Lower lobe of right lung (tissue), 2 donors: ENCODE measurements around the gene EZH2. TPM values are rescaled to one million over a fixed set of nuclear protein-coding genes. Genes with fewer than 3 reads are reported as not detected.

Experiments used
- ATAC-seq, 2 donors: fragments of 200-7000 bp; cut with Tn5 transposase; one replicate each; pipeline ENCODE4 v1.9.1; 2020 to 2022; ENCODE audit warnings: mild to moderate bottlenecking in 2 of 2, moderate library complexity in 2 of 2
- DNase-seq: peaks from one replicate; pipeline ENCODE4 v3.0.0-alpha.2; 2020
- H3K27ac ChIP-seq: fragments of 200-600 bp; one replicate; pipeline ENCODE4 v1.8.0; 2022
- H3K27me3 ChIP-seq: fragments of 200-600 bp; one replicate; pipeline ENCODE4 v1.8.0; 2022; ENCODE audit warnings: low read depth
- H3K36me3 ChIP-seq: fragments of 200-600 bp; one replicate; pipeline ENCODE4 v1.8.0; 2022; ENCODE audit warnings: mild to moderate bottlenecking
- H3K4me1 ChIP-seq: fragments of 200-600 bp; one replicate; pipeline ENCODE4 v1.8.0; 2022
- H3K4me3 ChIP-seq: fragments of 200-600 bp; one replicate; pipeline ENCODE4 v1.8.0; 2022; ENCODE audit warnings: mild to moderate bottlenecking
- H3K9me3 ChIP-seq: fragments of 200-600 bp; one replicate; pipeline ENCODE4 v1.8.0; 2022
- intact Hi-C: fragments of 100-400 bp; cut with DNase I; formaldehyde crosslinking; loops from one replicate; pipeline ENCODE4 v1.11.0; 2022
- total RNA-seq: library from RNA; stranded (reverse); fragmentation: NEBNext Ultra II Directional; extraction: Animal tissue kit (Norgen Biotek cat#: 25700); gene quantifications from one replicate; pipeline ENCODE4 v1.2.1, GENCODE V29; 2021
- TF ChIP-seq, protein P1 (sequence below): fragments of 200-600 bp; IDR thresholded peaks from one replicate; pipeline ENCODE4 v1.8.0; 2022; ENCODE audit warnings: antibody characterized with exemption, mild to moderate bottlenecking
- donor health status: DM: no; HTN: yes; CAD: no; lungs with severe emphysema.

EZH2 gene
- total RNA-seq, 1 donor from 2014 or later, result 3.5 TPM

DNA sequence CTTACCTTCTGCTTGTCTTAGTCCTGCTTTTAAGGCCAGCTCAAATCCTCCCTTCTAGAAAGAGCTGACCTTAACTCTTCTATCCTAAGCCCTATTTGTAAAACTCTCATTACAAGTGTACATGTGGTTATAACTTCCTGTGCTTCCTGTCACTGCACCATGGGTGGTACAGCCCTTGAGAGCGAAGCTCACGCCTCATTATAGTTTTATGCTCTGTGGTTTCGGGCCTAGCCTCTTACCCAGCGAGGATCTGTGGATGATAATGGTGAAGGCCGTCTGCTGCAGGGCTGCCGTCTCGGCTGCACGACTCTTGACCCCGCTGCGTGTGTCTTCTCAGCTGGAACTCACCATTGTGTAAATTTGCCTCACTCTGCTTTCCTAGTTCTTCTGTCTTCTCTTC, 110.8 kb downstream of the EZH2 start:
- intact Hi-C loops, result no loop called here
- Histone ChIP-seq H3K9me3 (no peaks in the 10 kb centered on the region), H3K4me3 (no peak overlapping the region), H3K4me1 (no peaks in the 10 kb centered on the region), H3K36me3 (peaks cover 86% of the 10 kb centered on the region), H3K27ac (no peak overlapping the region), H3K27me3 (no peaks in the 10 kb centered on the region)
- ATAC-seq (peak; percentile 43 to 46), DNase-seq (no peak)
- TF ChIP-seq, protein P1, sequence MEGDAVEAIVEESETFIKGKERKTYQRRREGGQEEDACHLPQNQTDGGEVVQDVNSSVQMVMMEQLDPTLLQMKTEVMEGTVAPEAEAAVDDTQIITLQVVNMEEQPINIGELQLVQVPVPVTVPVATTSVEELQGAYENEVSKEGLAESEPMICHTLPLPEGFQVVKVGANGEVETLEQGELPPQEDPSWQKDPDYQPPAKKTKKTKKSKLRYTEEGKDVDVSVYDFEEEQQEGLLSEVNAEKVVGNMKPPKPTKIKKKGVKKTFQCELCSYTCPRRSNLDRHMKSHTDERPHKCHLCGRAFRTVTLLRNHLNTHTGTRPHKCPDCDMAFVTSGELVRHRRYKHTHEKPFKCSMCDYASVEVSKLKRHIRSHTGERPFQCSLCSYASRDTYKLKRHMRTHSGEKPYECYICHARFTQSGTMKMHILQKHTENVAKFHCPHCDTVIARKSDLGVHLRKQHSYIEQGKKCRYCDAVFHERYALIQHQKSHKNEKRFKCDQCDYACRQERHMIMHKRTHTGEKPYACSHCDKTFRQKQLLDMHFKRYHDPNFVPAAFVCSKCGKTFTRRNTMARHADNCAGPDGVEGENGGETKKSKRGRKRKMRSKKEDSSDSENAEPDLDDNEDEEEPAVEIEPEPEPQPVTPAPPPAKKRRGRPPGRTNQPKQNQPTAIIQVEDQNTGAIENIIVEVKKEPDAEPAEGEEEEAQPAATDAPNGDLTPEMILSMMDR, result no peak

DNA sequence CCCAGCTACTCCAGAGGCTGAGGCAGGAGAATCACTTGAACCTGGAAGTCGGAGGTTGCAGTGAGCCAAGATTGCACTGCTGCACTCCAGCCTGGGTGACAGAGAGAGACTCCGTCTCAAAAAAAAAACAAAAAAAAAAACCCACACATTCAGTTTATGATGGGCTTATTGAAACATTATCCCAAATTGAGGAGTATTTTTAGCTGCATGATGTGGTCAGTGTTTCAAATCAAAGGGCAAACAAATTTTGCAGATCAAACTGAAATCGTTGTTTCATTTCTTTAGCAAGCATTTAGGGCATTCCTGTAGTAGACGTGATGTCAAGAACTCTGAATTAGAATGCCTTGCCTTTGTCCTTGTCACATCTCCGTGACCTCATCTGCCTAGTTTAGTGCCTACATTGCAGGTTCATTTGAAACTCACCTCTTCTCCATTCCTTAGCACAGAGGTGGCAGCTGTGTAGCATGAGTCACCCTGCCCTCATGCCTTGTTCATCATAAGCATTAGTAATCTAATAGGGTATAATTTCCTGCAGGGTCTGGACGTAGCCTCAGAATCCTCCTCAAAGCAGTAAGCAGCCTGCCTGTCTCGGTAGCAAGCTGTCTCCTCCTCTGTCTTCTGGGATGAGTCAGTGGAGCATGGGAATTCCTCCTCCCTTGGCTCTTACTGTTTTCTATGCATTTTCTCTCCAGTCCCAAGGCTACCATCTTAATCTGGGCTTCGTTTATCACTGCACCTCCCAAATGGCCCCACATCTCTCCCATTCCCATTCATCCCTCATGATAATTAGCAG, 111.6 kb downstream of the EZH2 start:
- intact Hi-C loops, result no loop called here

DNA sequence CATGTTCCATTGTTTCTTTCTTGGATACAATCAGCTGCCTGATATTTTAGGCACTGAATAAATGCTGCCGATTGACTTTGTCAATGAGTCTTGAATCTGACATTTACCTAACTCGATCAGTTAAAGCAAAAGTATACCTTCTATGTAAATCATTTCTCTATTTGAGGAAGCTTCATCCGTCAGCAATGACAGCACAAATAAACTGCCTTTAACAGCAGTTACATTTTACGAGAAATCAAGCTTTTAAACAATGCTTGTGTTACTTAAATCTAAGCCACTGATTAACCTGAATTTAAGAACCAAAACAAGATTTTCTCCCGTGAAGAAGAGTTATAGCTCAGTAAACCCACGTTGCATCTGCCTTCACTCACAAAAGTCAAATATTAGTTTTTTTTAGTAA, 114.1 kb downstream of the EZH2 start:
- H3K4me3 ChIP-seq, result no peak overlapping the region
- DNase-seq, result no peak
- no peaks in the 10 kb centered on the region for H3K9me3 ChIP-seq
- H3K36me3 ChIP-seq, result peaks cover 94% of the 10 kb centered on the region
- no peak overlapping the region for H3K27ac ChIP-seq
- TF ChIP-seq, protein P1, result no peak
- intact Hi-C loops, result no loop called here
- H3K27me3 ChIP-seq, result no peaks in the 10 kb centered on the region
- no peak for ATAC-seq
- no peaks in the 10 kb centered on the region for H3K4me1 ChIP-seq

More for the DNA sequence above, 111.6 kb downstream of the EZH2 start:
- ATAC-seq, result no peak
- Histone ChIP-seq H3K27me3 (no peaks in the 10 kb centered on the region), H3K9me3 (no peaks in the 10 kb centered on the region), H3K4me3 (no peak overlapping the region), H3K27ac (no peak overlapping the region), H3K36me3 (peaks cover 89% of the 10 kb centered on the region), H3K4me1 (no peaks in the 10 kb centered on the region)
- TF ChIP-seq, protein P1, result no peak
- DNase-seq, result no peak

DNA sequence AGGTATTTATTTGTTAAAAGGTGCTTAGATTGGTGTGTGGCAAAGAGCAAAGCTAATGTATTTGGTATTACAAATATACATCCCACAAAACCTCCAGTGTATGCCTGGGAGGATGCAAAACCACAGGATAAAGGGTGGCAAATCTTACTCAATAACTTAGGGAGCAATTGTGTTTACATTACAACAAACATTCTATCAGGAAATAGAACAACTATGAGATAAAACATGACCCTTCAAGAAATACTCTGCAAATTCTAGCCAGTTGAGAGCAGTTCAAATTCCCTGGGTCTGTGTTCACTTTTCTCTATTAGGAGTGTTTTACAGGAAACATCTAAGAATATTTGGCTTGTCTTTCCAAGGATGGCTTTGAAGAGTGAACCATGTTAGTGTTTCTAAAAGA, 120.5 kb downstream of the EZH2 start:
- Histone ChIP-seq H3K9me3 (no peaks in the 10 kb centered on the region), H3K4me1 (no peaks in the 10 kb centered on the region), H3K4me3 (no peak overlapping the region), H3K36me3 (peaks cover 76% of the 10 kb centered on the region), H3K27me3 (no peaks in the 10 kb centered on the region), H3K27ac (no peak overlapping the region)
- intact Hi-C loops, result no loop called here
- ATAC-seq (no peak), DNase-seq (no peak)
- TF ChIP-seq, protein P1, result no peak

DNA sequence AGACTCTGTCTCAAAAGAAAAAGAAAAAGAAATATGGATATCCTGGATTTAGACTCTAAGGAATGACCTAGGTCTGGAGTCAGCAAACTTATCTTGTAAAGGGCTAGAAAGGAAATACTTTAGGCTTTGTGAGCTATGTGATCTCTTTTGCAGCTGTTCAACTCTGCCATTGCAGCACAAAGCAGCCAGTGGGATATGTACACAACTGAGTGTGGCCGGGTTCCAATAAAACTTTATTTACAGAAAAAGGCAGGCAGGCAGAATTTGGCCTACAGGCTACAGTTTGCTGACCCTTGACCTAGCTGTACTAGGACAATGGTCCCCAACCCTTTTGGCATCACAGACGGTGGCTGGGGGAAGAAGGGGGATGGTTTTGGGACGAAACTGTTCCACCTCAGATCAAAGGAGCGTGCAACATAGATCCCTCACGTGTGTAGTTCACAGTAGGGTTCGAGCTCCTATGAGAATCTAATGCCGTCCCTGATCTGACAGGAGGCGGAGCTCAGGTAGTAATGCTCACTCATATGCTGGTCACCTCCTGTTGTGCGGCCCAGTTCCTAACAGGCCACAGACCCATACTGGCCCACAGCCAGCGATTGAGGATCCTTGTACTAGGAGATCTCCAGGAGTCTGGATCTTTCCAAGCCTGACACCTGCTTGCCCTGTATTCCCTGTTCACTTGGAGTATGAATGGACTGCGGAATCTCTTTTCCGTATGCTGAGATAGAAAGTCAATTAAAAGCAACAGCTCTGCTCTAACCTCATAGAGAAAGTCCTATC, 122.4 kb downstream of the EZH2 start:
- TF ChIP-seq, protein P1, result no peak
- Histone ChIP-seq H3K4me1 (no peaks in the 10 kb centered on the region), H3K36me3 (peaks cover 76% of the 10 kb centered on the region), H3K27ac (no peak overlapping the region), H3K9me3 (no peaks in the 10 kb centered on the region), H3K4me3 (no peak overlapping the region), H3K27me3 (no peaks in the 10 kb centered on the region)
- ATAC-seq, result no peak
- intact Hi-C loops, result no loop called here
- DNase-seq, result no peak

Other genes starting within 250 kb of the EZH2 start
- 47.5 TPM for gene CUL1, start 185.4 kb downstream of the EZH2 start, total RNA-seq
- gene PDIA4, start 144.2 kb upstream of the EZH2 start, total RNA-seq, result 123 TPM
- 5.4 TPM for gene ZNF786, start 206.4 kb upstream of the EZH2 start, total RNA-seq
- 1.2 TPM for gene ZNF425, start 242.0 kb upstream of the EZH2 start, total RNA-seq